Left cardiac atrium (tissue), 4 donors: ENCODE measurements around the gene KIAA1755. TPM values are rescaled to one million over a fixed set of nuclear protein-coding genes. Genes with fewer than 3 reads are reported as not detected.
A peak's percentile ranks its signal among the peaks of the same experiment; 100 is the strongest.

Source experiments
- ATAC-seq, 2 donors: fragments of 200-7000 bp; cut with Tn5 transposase; one replicate each; pipeline ENCODE4 v1.9.1; 2020; ENCODE audit warnings: mild to moderate bottlenecking in 2 of 2, moderate library complexity in 2 of 2
- DNase-seq: peaks from one replicate; pipeline ENCODE4 v3.0.0-alpha.2; 2020
- intact Hi-C, 2 donors: fragments of 100-400 bp; cut with DNase I; formaldehyde crosslinking; loops; one replicate each; pipeline versions ENCODE4 v1.14.1 to v1.15.1; 2022 to 2023
- total RNA-seq, 2 donors: library from RNA; stranded (reverse); fragmentation: NEBNext Ultra II Directional; extraction: Animal tissue kit (Norgen Biotek cat#: 25700); gene quantifications; one replicate each; pipeline ENCODE4 v1.2.1, GENCODE V29; 2021
- donor health status: DM: no; HTN: yes; CAD: no.
- donor health status: DM: no; HTN: yes; CAD: no; lungs with severe emphysema.
- donor health status: DM: yes; HTN: yes; CAD: no.
- donor health status: Dilated cardiomyopathy.

Gene KIAA1755
- total RNA-seq, 2 donors from 2014 or later: 8.0 to 8.1 TPM

DNA sequence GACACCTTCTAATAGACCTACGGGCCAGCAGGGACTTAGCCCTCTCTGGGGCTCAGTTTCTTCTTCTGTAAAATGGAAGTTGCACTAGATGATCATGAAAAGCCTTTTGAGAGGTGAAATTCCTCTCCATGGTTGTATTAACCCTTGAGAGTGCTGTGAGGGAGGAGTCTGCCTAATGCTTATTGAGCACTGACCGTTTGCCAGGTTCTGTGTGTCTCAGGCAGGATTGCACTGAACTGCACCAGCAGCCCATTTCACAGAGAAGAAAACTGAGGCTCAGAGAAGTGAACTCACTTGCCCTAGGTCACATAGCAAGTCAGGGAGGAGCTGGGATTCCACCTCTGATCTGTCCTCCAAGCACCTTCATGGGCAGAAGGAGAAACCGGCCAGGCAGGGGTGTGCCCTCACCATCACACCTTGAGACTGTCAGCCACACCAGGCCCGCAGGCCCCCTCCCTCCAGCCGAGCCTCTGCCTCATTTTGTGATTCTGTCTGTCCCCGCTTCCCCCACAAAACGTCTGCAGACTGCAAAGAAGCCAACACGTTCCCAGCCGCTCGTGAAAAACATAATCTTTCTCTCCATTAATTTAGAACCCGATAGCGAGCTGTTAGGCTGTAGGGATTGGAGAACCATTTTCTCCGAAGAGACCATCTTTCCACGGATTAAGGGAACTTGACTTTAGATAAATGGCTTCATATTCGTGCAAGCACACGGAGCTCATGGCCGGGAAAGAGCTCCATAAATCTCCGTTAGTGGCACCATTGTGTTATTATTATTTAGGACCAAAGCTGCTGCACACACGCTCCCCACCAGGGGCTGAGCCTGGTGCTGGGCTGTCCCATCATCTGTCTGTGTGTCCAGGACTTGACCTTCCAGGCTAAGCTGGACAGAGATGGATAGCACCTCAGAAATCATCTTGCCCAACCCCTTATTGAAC is 46.0 kb downstream of the KIAA1755 start:
- intact Hi-C loops: loop anchor here (5.0 to 10.0 kb wide), 3 partner anchors 42 to 152 kb away; no protein-coding TSS in a partner anchor
- DNase-seq (peak; percentile 16), ATAC-seq (no peak)

DNA sequence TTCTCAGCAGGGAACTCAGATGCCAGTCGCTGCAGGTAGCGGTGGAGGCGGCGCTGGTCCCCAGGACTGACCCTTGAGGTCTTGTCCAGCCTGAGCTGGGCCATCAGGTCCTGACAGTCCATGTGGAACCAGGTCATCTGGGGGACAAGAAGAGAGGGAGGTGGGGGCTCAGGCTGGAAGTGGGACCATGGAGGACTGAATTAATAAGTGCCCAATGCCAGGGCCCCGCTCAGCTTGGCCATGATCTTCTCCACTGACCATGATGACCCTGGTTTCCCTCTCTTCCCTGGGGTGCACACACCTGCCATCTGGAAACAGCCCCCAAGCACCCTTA is 47.0 kb downstream of the KIAA1755 start:
- peak; percentile 10 for DNase-seq
- intact Hi-C loops: loop anchor here (5.0 to 10.0 kb wide), 2 partner anchors 41 to 79 kb away; no protein-coding TSS in a partner anchor
- ATAC-seq: no peak

DNA sequence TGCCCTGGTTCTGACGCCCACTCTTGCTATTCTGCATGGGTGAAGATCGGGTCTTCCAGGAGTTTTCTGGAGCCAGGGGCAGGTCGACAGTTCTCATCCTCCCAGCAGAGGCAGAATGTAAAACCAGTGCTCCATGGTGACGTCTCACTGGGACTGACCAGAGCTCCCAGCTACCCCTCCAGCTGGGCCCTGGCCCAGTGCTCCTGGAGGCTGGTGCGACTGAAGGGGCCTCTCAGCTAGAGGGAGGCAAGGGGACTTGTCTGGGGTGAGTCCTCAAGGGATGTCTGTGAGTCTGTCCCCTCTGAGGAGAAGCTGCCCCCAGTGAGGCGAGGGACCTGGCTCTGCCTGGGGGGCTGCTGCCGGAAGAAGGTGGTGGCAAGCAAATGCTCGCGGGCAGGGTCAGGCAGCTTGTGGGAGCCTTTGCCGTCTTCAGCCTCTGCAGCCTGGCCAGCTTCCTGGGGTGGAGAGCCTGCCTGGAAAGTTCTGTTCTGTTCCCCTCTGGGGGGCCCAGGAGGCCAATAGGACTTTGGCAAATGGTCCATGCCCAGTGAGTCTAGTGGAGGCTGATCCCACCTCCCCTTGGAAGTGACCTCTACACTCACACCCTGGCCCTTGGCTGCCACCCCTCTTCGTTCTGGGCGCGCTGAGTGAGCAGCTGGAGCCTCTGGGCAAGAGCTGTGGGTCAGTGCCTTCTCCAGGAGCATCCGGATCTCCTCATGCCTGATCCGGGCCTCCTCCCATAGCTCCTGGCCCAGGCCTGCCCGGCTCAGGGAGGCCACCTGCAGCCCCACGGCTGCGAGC is 47.5 kb downstream of the KIAA1755 start:
- intact Hi-C loops: loop anchor here (5.0 to 10.0 kb wide), 2 partner anchors 41 to 78 kb away; no protein-coding TSS in a partner anchor
- DNase-seq (peak; percentile 51), ATAC-seq (peak in 1 of 2 donors; percentile 19)

DNA sequence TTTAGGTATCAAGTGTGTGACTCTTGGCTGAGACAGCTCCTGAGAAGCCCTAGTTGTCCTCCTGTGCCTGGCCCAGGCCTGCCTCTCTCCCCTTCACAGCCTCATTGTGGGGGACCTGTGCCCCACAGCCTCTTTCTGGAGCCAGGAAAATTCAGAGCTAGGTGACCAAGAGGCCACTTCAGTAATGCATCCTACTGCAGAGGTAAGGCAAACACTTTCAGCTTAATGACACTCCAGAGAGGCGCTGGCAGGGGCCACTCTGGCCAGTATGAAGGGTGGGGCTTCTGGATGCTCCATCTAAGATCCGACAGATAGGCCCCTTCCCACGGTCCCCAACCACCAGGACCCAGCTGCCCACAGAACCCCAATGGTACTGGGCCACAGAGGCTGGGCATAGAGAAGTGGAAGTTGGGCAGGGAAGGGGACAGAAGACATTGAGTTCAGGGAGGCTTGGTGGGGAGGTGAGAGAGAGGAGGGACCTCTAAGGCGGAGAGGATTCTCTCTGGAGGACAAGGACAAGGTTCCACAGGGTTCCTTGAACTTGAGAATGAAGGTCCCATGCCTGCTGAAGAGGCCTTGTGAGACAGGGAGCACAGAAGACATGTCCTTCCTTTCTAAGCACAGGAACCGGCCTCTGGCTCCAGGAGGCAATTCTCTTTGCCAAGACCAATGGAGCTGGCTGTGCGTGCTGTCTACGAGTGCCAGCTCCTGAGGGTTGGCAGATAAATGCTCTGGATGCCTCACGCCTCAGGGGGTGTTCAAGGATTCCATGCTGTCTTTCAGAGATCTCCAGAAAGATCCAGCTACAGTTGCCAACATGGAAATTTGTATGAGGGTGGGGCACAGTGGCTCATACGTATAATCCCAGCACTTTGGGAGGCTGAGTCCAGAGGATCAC is 49.1 kb downstream of the KIAA1755 start:
- intact Hi-C loops: loop anchor here (5.0 to 10.0 kb wide), 2 partner anchors 39 to 77 kb away; no protein-coding TSS in a partner anchor
- DNase-seq (peak; percentile 31), ATAC-seq (peak; percentile 46 to 71)

DNA sequence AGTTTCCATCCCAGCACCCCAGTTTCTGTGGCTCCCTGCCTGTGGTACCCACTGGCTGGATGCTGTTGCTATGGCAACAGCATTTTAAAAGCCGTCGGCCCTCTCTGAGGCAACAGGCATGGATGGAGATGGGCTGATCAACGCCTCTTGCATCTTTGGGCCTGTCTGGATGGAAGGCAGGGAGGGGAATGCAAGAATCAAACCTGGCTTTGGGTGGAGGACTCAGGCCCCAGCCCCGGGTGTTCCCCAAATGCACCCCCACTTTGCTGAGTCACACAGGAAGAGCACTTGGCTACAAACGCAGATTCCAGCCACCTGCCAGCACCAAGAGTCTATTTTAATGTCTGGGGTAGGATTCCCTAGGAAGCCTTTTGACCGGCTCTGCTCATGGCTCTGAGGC is 49.8 kb downstream of the KIAA1755 start:
- intact Hi-C loops: loop anchor here (5.0 to 10.0 kb wide), 2 partner anchors 38 to 76 kb away; no protein-coding TSS in a partner anchor
- DNase-seq (peak; percentile 22), ATAC-seq (peak in 1 of 2 donors; percentile 18)

DNA sequence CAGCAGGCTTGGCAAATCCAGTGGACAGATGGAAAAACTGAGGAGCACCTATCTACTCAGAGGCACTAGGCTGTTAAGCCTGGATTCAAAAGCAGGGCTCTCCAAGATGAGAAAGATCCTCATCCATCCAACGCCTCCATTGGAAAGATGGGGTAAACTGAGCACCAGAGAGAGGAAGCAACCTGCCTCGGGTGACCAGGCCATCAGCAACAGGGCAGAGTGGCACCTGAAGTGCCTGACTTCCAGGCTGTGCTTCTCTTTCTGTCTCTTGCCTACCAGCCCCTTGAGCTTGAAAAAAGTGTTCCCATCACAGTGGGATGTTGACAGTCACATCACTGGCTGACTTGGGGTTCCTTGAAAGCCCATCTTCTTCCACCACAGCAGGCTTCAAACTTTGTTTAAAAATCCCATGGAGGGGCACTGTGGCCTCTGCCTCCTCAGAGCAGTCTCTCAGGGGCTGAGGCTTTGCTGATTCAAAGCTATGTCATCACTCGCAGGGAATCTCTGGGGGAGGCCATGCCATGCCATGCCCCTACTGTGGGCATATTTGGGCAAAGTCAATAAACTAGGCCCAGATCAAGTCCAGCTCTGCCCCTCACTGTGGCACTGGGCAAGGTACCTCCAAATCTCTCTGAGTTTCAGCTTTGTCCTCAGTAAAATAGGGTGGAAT is 50.7 kb downstream of the KIAA1755 start:
- ATAC-seq: no peak
- intact Hi-C loops: loop anchor here (5.0 to 10.0 kb wide), 2 partner anchors 38 to 75 kb away; no protein-coding TSS in a partner anchor
- peak; percentile 3 for DNase-seq

DNA sequence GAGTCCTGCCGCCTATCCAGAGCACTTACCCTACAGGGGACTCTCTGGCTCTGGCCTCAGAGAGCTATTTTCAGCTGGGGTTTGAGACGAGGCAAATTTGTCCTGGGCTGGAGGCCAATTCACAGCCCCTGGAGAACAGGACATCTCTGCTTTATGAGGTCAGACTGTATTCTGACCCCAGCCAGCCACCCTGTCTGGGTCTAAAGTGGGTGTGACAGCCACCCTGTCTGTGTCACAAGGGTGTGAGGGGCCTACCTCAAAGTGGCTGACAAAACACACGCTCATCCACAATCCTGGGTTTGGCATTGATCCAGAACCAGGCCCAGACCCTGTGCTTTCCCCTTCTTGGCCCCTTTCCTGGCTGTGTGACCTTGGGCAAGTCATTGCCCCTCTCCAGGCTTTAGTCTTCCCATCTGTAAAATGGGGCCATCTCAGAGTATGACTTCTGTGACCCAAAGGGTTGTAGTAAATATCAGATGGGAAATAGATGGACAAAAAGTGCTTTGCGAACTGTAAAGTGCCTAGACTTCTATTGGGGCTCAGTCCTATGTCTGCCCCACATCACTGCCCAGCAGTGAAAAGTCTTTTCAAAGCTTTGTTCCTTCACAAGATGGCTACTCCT is 51.4 kb downstream of the KIAA1755 start:
- DNase-seq: peak; percentile 82
- intact Hi-C loops: no loop called here
- peak; percentile 78 to 85 for ATAC-seq

DNA sequence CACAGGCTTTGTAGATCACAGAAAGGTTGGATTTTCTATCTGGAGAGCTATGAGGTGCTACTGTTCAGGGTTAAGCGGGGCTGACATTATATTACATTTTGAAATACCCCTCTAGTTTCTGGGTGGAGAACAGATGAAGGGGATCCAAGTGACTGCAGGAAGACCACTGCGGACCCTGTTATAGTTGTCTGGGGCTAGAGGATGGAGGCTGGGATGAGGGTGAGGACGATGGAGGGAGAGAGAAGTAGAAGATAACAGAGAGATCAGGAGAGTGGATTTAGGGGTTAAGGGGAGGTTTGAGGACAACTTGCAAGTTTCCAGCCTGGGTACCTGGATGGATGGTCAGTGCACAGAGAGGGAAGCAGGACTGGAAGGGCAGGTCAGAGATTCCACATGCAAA is 52.0 kb downstream of the KIAA1755 start:
- ATAC-seq (no peak), DNase-seq (no peak)
- intact Hi-C loops: no loop called here

DNA sequence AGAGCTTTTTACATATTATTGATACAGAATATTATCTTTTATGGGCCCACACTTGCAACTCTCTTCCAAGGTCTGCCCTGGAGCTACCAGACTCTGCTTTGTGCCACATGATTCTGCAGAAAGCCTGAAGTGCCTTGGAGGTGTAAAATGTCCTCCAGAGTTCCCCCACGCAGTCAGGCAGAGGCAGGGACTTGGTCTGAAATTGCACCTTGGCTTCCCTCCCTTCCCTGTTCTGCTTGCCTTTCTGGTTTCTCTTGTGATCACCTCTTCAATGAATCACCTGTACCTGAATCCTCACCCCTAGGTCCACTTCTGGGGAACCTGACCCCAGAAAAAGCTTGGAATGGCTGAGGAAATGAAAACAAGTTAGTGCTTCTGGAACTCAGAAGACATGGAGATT is 52.4 kb downstream of the KIAA1755 start:
- DNase-seq: peak; percentile 11
- intact Hi-C loops: no loop called here
- no peak for ATAC-seq

DNA sequence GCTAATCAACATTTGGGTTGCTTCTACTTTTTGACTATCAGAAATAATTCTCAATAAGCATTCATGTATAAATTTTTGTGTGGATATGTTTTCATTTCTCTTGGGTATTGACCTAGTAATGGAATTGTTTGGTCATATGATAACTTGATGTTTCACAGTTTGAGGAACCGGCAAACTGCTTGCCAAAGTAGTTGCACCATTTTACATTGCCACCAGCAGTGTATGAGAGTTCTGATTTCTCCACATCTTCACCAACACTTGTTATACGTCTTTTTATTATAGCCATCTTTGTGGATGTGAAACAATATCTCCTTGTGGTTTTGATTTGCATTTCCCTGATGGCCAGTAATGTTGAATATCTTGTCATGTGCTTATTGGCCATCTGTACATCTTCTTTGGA is 52.9 kb downstream of the KIAA1755 start:
- ATAC-seq: no peak
- DNase-seq: no peak
- intact Hi-C loops: no loop called here

DNA sequence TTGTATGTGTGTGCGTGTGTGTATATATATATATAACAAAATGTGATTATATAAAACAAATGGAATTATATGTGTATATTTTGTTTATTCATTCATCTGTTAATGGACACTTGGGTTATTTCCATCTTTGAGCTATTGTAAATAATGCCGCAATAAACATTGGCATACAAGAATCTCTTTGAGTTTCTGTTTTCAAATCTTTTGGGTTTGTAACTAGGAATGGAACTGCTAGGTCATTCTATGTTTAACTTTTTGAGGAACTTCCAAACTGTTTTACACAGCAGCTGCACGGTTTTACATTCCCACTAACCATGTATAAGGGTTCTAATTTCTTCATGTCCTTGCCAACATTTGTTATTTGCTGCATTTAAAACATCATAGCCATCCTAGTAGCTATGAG is 55.5 kb downstream of the KIAA1755 start:
- ATAC-seq: no peak
- DNase-seq: no peak
- intact Hi-C loops: no loop called here

DNA sequence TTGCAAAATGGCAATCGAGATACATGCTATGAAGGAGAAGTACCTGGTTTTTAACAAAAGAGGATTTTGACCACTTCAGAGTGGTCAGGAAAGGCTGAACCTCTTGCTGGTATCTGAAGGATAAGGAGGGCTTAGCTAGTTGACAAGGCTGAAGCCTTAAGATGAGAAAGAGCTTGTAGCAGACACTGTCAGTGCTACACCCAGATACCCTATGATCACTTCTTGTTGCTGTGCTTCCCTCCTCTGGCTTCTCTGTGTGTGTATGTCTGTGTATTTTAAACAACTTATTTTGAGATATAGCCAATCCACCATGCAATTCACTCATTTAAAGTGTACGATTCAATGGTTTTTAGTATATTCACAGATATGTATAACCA is 56.6 kb downstream of the KIAA1755 start:
- intact Hi-C loops: no loop called here
- ATAC-seq: no peak
- DNase-seq: no peak

DNA sequence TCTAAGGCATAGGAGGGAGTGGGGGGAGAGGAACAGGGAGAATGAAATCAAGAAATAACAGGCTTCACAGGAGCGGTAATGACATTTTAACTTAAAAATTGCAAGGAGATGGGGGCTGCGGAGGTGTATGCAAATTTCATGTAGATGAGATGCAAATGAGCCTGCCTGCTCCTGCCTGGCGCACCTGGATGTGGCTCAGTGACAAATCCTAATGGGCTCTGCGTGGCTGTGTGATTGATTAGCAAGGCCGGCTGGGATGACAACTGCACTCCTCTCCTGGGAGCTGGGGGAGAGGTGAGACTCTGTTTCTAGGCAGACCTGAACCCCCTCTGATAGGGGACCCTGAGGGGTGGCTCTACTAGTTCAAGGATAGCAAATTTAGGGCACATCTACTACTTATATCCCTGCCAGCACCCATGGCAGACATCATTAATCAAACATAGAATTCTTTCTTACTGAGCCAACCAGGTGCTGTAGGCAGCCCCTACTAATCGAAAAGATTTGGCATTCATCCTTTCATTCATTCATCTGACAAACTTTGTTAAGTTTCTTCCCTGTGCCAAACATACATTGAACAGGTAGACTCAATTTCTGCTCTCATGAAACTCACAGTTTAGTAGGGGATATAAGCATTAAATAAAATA is 57.1 kb downstream of the KIAA1755 start:
- no peak for ATAC-seq
- DNase-seq: no peak
- intact Hi-C loops: no loop called here

DNA sequence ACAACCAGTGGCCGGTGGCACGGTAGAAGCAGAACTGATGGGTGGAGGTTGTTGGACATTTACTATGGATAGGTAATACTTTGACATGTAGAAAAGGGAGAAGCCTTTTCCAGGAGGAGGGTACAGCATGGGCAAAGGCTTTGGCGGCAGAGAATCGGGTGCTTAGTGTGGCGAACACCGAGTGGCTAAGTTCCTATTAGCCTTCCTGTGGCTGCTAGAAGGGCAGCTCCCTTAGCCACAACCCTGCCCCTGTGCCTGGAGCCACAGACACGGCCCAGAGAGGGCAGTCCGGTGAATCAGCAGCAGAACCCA is 57.6 kb downstream of the KIAA1755 start:
- DNase-seq: no peak
- ATAC-seq: no peak
- intact Hi-C loops: no loop called here

DNA sequence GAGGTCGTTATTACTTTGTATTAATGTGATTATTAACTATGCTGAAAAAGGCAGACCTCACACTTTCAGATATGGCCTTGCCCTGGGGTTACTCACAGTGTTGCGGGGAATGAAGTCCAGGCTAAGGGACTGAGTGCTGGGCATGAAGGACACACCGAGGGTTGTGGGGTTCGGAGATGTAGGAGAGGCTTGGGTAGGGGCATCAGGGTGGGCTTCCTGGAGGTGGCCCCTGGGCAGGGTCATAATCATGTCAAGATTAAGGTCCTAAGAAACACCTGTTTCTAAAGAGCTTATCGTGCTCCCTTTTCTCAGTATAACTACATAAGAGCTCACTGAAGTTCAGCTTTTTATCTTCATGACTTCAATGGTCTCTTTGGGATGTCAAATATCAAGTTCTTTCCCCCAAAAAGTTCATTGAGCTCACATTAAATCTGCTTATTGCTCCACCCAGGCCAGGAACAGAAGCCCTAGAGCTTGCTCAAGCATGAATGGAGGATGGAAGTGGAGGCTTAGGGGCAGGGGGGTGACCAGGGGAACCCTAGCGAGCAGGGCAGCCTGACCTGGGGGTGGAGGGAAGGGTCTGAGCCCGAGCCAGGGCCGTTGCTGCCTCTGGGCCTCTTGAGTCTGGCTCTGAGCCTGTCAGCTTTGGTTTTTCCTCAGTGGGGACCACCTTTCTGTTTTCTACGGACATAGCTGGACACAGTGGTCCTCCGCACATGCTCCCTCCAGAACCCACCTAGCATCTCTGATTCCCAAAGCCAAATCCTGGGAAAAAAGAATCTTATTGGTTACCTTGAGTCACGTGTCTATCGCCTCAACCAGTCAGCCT is 58.2 kb downstream of the KIAA1755 start:
- ATAC-seq: no peak
- intact Hi-C loops: no loop called here
- DNase-seq: no peak

DNA sequence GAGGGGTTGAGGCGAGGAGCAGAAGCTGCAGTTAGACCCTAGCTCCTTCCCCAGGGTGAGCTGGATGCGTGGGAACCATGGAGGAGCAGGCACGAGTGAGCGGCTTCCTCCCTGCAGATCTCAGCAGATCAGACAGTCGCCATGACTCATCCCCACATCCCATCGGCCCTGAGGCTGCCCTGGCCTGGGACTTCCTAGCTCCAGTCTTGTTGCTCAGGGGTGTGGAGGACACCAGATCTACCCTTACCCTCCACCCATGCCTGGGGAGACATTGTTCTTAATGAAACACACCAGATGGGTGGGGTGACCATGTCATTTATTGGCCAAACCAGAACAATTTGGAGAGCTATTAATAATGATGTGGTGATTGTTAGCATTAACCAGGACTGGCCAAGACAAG is 59.2 kb downstream of the KIAA1755 start:
- ATAC-seq (peak in 1 of 2 donors; percentile 58), DNase-seq (no peak)
- intact Hi-C loops: no loop called here

DNA sequence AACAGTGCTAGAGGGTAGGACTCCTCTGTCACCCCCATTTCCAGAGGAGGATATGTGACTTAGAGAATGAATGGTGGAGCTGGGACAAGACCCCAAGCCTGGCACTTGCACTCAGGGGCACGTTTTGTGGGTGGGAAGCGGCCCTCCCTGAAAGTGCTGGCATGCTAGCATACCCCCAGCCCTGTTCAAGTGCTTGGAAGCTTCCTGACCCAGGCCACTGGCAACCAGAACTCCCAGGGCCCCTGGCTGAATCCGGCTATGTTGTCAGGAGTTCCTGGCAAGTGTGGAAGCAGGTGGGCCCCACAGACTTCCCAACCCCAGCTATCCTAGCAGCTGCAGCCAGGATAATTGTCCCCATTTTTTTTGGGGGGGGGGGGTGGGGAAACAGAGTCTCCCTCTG is 59.9 kb downstream of the KIAA1755 start:
- DNase-seq (no peak), ATAC-seq (no peak)
- intact Hi-C loops: no loop called here
